Hippocampal formation (tissue), 2 donors: ENCODE data around the gene SLC2A4RG.

ENCODE experiments used
- DNase-seq, 2 donors: peaks; one replicate each; lab custom pipeline; 2025; lab: John Stamatoyannopoulos, UW

The SLC2A4RG gene

DNA sequence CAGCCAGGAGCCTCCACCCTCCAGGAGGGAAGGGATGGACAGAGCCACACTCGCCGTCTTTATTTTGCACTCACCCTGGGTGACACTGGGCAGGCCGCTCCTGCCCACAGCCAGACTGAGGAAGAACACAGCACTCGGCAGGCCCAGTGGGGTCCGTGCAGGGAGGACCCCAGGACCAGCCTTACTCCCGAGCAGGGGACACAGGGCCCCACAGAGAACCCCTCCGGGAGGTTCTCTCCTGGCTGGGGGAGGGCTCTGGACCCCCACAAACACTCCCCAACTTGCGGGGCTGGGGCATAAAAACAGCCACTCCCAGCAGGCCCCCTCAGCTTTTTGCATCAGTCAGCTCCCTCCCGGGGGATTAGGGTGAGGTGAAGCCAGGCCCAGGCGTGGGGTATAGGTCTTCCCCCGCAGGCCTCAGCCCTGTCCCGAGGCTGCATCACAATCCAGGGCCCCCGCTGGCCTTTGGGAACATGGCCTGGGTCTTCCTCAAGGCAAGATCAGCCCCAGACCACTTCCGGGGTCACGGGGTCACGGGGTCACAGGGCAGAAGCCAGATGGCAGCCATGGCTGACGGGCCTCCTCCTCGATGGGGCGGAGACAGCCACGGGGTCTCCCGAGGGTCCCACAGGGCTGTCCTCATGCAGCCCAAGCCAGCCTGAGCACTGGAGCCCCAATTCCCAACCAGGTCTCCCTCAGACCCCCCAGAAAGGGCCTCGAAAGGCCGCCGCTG, 39.9 kb upstream of the SLC2A4RG start:
- no peak for DNase-seq

DNA sequence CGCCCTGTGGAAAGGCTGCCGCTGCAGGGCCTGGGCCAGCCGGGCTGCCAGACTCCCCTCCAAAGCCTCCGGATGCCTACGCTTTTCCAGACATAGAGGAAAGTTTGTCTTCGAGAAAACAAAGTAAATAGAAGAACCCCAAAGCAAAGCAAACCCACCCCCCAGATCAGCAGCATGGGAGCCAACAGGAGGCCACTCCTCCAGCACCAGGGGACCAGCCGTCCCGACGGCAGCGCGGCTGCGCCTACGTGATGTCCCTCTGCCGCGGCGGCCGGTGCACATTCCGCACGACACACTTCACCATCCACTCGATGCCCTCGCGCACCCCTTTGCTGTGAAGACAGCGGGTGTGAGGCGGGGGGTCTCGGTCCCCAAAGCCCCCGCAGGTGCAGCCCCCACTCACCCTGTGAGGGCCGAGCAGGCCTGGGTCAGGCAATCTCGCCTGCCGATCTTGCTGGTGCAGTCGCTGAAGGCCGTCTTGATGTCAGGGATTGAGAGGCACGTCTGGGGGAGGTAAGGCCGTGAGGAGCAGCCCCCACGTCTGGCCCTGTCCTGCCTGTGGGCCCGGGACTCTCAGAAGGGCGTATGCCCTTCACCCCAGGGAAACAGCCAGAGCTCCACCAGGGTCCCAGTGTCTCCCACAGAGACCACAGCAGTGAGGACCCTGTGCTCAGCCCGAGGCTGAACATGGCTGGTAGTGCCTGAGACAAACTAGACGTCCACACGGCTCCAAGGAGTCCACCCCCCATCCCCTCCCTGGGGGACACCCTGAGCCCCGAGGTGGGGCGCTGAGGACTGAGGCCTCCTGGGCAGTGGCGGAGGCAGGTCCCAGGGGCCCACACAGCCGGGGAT, 39.2 kb upstream of the SLC2A4RG start:
- DNase-seq: no peak

DNA sequence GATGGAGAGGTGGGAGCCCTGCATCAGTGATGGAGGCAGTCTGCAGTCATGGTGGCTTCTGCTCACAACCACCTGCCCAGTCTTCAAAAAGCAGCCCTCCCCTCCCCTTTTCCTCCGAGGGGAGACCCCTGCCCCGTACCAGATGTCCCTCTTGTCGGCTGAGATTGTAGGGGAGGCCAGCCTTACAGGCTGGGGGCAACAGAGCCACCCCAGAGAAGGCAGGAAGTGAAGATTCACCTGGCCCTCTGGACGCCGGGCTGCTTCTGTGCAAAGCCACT, 38.6 kb upstream of the SLC2A4RG start:
- DNase-seq: no peak

DNA sequence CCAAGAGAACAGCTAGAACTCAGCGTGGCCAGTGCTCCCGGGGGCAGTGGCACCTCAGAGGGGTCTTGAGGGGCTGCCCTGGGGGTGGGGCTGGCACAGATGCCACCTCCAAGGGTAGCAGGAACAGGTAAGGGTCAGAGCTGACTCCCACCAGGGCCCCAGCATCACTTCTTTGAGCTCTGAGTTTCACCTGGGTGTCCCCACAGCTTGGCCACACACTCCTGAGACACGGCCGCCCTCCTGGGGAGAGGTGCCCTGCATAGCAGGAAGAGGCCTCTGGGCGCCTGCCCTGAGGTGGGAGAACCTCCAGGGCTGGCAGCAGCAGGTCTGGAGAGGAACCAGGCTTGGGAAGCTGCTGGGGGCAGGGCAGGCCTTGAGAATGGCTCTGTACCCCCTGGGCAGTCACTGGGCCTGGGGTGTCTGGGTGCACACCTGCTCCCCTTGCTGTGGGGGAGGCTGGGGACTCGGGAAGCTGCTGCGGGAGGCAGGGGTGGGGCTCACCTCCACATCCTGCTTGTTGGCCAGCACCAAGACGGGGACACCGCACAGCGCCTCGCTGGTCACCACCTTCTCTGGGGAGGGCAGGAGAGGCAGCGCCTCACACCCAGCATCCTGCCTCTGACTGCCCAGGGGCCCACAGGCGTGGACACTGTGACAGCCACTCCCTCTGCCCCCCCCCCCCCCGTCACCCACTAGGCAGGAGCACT, 38.1 kb upstream of the SLC2A4RG start:
- no peak for DNase-seq

DNA sequence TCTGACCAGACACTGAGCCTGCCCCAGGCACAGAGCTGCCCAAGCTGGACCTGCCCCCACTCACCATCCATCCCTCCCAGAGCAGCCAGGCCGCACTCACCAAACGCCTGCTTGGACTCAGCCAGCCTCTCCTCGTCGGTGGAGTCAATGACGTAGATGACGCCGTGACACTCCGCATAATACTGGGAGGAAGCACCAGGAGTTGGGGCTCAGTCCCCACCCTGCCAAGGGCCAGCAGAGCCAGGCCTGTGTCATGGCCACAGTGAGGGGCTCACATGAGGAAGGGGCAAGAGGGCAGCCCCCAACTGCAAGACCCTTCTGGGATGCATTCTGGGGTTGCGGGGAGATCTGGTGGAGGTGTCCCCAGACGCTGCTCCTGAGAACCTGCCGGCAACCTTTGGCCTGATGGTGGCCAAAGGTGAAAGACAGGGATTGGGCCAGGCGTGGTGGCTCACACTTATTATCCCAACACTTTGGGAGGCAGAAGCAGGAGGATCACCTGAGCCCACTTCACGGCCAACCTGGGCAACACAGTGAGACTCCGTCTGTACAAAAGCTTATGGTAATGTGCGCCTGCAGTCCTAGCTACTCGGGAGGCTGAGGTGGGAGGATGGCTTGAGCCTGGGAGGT, 37.4 kb upstream of the SLC2A4RG start:
- no peak for DNase-seq

DNA sequence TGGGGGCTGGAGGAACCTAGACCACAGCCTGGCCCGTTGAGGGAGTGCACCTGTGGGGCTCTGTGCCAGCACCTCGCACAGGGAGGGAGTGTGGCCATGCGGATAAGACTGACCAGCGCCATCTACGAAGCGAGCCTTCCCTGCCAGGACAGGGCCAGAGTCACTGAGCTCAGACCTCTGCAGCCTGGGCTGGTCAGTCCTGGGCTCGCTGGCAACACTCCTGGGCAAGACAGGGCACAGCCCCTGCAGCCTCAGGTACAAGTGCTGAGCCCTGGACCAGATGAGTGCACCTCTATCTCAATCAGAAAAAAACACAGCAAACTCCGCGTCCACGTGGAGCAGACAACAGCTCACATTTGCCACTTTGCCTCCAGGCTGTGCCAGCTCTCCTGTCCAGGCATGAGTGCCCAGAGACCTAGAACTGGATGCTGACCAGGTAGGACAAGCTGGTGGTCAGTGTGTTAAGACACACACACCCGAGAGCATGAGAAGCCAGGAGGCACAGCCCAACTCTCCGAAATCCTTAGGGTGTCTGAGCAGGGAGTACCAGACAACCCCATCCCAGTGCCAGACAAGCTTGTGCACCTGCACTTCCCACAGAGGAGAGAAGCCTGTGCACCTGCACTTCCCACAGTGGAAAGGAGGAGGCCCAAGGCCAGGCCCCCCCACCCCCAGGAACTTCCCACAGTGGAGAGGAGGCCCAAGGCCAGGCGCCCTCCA, 36.7 kb upstream of the SLC2A4RG start:
- DNase-seq: no peak

DNA sequence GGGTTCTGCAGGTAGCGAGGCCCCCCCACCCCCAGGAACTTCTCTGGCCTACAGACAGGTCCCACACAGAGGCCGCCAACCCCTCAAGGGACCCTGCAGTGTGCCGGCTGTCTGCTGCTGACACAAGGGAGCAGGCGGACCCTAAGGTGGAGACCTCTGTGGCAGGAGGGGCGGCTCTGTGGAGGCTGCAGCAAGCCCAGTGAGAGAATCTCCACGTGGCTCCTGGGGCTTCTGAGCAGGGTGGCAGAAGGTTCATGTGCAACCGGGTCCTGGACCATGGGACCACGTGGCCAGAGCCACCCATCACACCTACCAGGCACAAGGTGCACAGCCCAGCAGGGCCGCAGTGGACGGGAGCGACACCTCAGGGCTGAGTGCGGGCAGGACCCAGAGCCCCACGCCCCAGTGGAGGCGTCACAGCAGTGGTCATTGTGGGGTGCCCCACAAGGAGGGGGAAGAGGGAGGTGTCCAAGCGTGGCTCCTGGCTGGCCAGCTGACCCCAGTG, 36.1 kb upstream of the SLC2A4RG start:
- no peak for DNase-seq

DNA sequence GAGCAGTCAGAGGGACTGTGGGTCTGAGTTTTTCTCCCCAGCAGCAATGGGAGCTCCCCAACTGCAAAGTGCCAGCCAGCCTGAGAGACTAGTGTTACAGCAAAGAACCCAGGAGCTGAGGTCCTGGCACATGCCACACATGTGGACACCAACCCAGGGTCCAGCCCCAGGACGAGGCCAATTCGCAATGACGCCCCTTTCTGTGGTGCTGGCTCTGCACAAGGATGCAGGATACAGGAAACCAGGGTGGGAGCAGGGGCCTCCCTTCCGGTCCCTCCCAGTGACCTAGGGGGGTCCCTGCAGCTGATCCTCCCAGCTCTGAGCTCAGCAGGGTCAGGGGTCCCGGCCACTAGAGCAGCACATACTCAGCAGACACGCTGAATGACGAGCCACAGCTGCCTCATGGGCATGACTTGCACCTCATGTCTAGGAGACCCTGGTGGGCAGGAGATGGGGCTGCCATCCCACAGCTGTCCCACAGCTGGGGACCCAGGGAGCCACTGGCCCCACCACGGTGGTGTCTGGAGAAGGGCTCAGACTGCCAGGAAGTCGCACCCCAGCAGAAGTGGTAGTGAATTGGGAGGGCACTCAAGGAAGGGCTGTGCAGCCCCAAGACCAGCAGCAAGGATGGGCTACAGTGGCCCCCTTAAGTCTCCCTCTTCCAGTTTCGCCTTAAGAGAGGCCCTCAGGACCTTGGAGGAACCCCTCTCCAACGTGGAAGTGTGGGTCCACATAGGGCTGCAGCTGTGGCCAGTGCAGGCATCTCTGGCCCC, 35.4 kb upstream of the SLC2A4RG start:
- DNase-seq: no peak

DNA sequence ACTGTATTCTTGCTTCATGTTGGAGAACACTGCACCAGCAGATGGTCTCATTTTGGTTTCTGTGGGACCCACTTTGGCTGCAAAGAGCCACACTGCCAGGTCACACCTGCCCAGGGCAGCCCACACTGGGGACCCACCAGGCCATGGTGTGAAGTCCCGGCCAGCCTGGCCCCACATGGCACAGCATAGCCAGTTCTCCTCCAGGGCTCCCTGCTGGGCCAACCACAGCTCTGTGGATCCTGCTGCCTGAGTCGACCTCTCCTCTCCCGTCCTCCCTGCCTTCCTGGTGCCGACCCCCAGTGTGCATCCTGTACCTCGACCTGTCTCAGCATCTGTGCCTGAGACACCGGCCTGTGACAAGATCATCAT, 34.8 kb upstream of the SLC2A4RG start:
- no peak for DNase-seq

DNA sequence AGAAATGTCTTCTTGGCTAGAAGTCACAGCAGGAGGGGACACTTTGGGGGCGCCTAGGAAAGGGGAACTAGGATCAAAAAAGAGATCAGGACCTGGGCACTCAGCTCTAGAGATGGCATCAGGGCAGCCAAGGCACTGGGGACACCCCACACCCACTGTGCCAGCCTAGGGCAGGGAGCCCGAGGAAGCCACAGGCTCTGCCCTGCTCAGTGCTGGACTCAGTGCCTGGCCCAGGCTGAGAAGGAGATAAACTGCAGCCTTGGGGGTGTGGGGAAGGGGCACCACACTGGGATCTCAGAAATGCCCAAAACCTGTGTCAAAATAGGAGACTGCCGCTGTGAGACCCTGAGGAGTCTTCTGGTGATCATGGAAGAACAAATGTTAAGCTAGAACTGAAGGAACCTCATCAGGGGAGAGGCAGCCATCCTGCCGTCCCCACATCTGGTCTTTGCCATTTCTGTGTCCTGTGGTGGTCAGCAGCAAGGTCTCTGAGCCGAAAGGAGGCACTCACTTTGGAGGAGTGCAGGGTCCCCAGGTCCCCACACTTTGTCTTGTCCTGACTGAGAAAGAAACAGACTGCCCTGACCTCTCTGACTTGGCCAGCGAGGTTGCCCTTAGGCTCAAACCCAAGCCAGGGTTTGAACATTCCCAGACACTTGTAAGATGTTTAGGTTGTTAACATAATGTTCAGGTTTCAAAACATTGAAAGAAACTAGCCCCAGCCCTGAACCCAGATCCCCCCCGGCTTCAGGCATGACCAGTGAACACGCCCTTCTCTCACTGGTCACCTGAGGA, 34.1 kb upstream of the SLC2A4RG start:
- no peak for DNase-seq

DNA sequence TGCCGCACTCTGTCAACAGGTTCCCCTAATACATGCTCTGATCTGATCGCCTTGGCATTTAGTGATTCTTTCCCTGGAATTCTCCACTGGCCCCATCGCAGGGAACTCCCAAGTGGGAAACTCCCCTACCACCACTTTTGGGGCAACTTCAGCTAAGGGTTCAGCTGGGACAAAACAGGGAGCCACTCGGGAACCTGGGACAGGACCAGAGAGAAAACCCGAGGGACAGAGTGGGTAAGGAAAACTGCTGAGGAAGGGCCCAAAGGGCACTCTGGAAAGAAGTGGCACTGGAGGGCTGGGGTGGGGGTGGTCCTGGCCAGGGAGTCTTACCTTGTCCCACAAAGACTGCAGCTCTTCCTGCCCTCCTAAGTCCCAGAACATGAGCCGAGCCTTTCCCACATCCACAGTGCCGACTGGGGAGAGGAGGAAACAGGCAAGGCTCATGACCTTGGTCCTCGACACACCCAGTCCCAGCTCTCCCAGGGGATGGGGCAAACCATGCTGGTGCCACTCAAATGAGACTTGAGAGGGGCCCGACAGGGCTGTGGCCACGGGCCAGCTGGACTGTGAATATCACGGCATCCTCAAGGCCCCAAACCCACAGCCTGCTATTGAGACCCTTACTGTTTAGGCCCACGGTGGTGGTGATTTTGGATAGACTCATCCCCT, 33.4 kb upstream of the SLC2A4RG start:
- DNase-seq: no peak

DNA sequence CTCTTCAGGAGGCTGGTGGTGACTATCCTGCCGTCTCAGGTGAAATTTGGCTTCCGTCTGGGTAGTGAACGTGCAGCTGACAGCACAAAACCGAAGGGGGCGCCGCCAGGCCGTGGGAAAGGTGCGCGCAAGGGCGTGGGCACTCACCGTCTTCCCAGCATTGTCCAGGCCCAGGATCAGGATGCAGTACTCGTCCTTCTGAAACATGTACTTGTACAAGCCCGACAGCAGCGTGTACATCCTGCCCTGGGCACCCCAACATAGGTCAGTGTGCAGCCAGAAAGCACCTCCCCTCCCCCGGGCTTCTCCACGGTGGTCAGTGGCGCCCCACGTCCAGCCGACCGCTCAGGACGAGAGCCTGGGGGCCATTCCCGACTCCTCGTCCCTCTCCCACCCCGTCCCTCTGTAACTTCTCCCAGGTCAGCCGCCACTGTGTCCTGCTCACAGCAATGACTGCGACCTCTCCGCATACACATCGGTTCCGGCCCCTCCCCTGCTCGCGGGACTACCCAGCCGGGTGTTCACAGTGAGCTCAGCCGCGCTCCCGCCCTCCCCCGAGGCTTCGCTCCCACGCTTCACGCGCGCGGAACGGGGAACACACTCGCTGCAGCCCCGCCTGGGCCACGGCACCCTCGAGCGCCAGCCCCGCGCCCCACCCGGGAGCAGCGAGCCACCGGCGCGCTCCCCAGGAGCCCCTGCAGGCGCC, 32.6 kb upstream of the SLC2A4RG start:
- DNase-seq: no peak

DNA sequence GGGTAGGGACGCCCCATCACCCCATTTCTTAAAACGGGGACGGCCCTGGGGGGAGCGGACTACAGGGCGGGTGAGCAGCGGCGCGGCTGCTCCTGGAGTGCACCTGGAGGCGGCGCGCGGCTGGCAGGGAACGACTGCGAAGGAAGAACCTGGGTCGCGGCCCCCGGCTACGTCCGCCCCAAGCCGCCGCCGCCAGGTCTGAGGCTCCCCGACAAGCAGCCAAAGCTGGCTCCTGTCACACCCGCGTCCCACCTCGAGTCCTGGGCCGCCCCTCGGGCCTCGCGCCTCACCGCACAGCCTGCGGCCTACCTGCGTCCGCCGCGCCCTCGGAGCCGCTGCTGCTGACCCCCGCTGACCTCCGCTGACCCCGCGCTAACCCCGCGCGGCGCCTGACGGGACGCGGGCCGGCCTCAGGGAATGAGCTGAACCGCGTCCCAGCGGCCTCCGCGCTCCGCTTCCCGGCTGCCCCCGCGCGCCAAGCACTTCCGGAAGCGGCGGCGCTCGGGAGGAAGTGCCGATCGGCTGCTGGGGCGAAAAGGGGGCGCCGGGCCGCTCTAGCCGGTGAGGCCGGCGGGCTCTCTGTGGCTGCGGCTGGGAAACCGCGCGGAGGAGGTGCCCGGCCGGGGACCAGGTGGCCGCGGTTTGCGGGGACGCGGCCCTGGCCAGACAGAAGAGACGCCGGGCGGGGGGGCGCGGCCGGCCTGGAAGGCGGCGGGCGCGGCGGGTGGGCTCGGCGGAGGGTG, 31.8 kb upstream of the SLC2A4RG start, which contains the start of the genes ARFRP1 and ZGPAT:
ARFRP1 (minus strand) TSS at position 419 of the 743 bp plus-strand sequence. CDS start 885 bp downstream, outside the sequence.
ZGPAT (plus strand) TSS at position 482 of the 743 bp plus-strand sequence. CDS start 542 bp downstream, outside the sequence.
- peak; percentile 79 to 87 for DNase-seq

DNA sequence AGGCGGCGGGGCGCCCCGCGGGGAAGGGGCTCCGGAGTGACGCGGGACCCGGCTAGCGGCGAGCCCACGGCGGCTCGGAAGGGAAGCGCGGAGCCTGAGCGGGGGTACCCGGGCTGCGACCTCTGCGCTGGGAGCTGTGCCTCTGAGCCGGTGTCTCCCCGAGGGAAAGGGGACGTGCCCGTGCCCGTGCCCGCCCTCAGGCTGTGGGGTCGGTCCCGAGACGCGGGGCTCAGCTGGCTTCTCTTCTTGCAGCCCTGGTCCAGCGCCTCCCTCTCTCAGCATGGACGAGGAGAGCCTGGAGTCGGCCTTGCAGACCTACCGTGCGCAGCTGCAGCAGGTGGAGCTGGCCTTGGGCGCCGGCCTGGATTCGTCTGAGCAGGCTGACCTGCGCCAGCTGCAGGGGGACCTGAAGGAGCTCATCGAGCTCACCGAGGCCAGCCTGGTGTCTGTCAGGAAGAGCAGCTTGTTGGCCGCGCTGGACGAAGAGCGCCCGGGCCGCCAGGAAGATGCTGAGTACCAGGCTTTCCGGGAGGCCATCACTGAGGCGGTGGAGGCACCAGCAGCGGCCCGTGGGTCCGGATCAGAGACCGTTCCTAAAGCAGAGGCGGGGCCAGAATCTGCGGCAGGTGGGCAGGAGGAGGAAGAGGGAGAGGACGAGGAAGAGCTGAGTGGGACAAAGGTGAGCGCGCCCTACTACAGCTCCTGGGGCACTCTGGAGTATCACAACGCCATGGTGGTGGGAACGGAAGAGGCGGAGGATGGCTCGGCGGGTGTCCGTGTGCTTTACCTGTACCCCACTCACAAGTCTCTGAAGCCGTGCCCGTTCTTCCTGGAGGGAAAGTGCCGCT, 31.1 kb upstream of the SLC2A4RG start:
- DNase-seq: no peak

DNA sequence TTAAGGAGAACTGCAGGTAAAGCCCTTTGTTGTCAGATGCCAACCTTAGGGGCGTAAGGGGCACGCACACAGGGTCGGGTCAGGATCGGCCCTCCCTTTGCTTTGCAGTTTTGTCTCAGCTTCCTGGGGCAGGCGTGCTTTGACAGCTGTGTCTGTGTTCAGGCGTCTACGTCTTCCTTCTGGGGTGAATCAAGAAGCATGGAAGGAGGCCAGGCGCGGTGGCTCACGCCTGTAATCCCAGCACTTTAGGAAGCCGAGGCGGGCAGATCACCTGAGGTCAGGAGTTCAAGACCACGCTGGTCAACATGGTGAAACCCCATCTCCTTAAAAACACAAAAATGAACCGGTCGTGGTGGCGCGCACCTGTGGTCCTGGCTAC, 30.4 kb upstream of the SLC2A4RG start:
- no peak for DNase-seq

DNA sequence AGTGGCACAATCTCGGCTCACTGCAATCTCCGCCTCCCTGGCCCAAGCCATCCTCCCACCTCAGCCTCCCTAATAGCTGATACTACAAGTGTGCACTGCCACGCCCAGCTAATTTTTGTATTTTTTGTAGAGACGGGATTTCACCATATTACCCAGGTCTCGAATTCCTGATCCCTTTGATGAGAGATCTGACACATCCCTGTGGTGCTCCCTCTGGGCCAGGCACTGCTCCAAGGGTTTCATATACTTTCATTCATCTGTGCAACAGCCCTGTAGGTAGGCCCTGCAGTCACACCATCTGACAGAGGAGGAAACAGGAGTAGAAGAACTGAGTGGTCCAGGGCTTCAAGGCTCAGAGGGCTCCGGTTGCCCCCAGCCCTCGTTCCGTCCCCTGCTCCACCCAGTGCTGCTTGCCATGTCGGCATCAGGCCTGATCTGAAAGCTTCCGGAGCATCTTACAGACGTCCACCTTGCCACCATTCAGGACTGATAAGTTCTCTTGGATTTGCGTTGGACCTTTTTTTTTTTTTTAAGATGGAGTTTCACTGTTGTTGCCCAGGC, 28.4 kb upstream of the SLC2A4RG start:
- no peak for DNase-seq

DNA sequence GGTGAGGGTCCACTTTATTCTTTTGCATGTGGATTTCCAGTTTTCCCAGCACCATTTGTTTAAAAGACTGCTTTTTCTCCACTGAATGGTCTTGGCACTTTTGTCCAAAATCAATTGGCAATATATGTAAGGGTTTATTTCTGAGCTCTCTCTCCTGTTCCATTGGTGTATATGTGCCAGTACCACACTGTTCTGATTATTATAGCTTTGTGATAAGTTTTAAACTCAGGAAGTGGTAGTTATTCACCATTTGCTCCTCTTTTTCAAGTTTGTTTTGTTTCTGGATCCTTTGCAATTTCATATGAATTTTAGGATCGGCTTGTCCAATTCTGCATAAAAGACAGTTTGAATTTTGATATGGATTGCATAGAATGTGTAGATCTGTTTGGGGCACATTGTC, 27.4 kb upstream of the SLC2A4RG start:
- no peak for DNase-seq
